HG03280 (cell line): ENCODE measurements around the gene TDRD9.

Source experiments
- ATAC-seq: cut with Tn5 transposase; IDR thresholded peaks from one replicate; pipeline ENCODE4 v1.9.1; 2021; ENCODE audit warnings: mild to moderate bottlenecking, moderate library complexity; ENCODE audit not compliant: unreplicated experiment

Gene TDRD9

DNA sequence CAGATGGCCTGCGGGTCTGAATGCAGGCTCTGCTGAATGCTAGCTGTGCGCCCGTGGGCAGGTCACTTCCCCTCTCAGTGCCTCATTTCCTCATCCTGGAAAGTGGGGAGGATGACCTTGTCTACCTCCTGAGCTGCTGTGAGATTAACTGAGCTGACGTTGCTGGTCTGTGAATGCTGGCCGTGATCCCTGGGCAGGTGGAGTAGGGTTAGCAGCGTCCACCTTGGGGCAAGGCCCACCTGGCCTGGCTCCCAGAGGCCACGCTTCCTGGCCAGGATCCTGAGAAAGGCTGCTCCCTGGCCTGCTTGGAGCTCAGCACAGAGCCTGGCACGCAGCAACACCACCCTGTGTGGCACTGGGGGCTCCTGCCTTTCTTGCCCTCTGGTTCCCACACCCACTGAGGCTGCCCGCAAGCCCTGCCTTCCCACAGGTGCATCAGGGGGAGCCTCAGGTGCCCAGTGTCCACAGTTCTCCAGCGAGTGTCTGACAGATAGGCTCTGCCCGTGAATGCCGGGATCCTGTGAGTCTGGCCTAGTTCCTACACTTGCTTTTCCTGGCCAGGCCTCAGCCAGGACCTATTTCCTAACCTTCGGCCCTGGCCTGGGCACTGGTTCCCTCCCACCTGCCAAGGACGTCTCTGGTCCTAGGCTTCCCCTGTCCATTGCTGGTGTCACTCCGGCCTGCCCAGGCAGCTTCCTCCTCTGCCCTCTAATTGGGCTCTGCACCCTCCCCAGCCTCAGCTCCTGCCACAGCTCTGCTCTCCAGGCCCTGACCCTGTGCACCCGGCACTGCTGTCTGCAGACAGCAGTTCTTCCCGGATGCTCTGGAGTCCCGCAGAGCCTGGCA lies 37.2 kb upstream of the TDRD9 start:
- ATAC-seq: no peak

DNA sequence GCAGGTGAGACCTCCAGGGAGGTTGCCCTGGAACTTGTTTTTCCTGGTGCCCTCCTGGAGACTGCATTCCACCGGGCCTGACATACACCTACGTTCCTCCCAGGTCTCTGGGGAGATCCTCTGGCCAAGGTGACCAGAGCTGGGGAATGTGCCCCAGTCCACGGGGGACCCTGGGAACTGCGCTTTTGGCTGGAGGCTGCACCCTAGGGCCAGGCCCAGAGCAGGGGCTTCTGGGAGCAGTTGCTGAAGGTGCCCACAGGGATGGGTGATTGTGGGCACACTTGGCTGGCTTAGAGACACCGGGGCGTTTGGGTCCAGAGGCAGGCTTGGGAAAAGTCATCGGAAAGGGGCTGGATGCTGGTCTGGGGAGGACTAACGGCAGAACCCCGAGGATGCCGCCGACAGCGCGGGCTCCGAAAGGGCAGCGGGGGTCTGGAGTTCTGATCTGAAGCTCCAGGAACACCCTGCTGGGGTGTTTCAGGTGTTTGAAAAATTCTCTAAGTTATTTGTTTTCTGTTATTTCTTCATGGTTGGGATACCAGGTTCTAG lies 36.5 kb upstream of the TDRD9 start:
- no peak for ATAC-seq

DNA sequence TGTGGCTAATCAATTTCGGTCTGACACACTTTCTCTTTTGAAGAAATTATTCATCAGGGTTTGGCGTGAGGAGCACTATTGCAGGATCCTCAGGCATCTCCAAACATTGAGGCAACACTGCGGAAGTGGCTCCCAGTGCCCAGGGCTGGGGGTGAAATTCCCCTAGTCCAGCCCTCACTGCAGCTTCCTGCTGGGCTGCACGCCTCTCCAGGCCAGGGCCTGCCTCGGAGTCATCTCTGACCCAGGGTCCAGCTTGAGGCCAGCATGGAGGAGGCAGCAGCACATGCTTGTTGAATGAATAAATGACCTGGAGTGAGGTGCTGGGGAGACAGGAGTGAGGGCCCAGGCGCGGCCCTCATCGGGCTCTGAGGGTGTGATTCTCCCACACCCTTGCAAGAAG lies 36.0 kb upstream of the TDRD9 start:
- no peak for ATAC-seq

DNA sequence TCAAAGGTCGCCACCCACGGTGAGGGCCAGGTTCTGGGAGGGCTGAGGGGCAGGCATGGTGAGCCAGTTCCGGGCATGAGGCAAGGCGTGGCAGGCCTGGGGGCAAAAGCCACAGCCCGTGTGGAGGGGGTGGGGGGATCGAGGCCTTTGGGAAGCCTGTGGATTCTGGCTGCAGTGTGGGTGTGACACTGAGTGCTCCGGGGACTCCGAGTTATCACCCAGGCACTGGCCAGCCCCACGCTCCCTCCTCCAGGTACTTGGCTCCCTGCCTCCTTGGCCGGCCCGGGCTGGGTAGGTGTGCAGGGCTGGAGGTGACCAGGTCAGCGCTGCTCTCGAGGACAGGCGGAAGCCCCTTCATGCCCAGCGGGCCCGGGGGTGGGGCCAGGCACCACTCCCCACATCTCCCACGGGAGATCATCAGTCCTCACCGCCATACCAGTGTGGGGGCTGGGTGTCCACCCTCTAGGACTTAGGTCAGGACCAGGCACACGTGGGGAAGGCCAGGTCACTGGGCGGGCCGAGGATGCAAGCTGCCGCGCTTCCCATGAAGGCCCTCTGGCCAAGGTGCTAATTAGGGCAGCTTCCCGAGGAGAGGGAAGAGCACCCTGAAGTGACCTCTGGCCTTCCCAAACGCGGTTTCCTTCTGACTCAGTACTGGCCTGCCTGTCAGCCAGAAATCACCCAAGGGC lies 34.1 kb upstream of the TDRD9 start:
- no peak for ATAC-seq

DNA sequence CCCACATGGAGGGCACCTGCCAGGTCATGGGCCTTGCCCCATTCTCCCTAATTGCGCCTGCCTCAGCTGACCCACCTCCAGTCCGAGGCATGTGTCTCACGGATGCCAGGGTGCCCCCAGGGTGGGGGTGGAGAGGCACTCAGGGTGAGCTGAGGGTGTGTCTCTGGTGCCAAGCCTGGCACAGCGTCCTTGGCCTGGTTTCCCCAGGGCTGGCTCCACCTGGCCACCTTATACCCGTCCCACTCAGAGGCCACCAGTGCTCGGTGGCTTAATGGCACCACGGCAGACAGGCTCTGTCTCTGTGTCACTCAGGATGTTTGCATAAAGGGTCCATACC lies 33.6 kb upstream of the TDRD9 start:
- no peak for ATAC-seq

DNA sequence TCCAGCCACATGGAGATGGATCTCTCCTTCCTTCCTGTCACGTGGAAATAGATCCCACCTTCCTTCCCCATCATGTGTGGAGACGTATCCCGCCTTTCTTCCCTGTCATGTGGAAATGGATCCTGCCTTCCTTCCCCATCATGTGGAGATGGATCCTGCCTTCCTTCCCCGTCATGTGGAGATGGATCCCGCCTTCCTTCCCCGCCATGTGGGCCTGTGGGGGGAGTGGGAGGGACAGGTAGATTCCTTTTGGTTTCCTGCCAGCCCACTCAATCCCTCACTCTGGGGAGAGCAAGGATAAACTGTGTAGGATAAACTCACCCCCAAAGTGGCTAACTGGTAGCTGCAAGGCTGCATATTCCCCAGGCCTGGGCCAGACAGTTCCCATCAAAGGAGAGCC lies 31.7 kb upstream of the TDRD9 start:
- no peak for ATAC-seq

DNA sequence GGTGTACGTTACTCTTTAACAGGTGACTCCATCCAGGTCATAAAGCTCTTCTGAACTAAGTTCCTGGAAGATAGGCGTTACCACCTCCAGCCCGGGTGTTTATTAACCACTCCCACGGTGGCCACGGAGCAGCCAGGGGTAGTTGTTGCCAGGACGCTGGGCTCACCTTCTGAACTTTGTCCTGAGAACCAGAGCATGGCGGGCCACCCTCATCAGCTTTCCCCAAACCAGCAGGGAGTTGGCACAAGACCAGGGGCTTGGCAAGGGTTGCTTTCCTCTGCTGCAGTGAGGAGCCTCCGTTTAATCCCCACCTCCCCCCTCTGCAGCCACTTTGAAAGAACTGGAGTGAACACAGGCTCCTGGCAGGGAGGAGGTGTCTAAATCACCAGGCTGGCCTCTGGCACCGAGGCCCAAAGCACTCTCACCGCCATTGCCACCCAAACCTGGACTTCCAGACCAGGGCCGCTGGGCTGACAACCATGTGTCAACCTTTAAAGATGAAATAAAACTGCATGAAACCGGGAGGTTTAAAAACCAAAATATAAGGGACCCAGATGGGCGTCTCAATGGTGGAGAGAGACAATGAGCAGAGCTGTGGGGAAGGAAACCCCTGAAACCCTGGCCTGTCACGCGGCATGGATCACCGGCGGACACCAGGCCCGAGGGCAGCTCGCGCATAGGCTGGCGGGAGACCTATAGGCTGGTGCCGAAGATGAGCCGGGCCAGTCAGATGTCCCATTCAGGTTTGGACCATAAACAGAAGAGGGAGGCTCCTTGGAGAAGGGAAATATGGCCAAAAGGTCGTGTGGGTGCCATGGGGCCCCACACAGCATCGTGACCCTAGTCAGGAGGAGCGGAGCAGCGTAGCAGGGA lies 30.9 kb upstream of the TDRD9 start:
- ATAC-seq: no peak

GRCh38 chr14:103898204-103898603 lies 30.1 kb upstream of the TDRD9 start:
- no peak for ATAC-seq

- ATAC-seq: no peak
Observed at GRCh38 chr14:103898711-103899110, 29.5 kb upstream of the TDRD9 start.

DNA sequence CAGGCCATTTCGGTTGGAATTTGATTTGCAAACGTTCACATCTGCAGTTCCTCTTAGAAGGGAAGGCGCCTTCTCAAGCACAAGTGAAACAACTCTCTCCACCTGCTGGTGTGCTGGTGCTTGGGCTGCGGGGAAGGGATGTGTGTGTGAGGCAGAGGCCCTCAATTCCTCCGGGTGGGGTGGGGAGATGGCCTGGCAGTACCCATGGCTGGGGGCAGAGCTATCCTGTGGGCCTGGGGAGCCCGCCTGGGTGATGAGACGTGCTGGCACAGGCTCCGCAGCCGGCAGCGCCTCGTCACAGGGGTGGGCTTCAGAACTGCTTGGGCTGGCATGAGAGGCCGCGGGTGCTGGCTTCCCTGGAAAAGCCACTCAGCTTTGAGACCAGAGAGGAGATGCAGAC lies 28.9 kb upstream of the TDRD9 start:
- no peak for ATAC-seq

DNA sequence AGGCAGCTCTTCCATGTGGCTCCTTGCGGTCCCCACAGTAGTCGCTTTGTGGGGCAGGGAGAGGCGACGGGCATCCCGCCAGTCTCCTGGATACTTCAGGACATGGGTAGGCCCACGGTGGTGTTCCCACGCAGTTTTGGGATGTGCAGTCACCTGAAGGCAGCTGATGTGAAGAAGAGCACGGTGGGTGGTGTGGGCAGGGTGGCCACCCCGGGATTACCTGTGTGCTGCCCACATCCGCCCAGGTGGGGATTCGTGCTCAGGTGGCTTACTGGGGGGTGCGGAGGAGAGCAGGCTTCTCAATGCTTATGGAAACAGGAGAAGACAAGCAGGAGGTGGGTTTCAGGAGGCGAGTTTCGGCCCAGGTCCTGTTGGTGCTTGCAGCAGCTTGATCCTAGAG lies 28.4 kb upstream of the TDRD9 start:
- no peak for ATAC-seq

- ATAC-seq: no peak
Observed at GRCh38 chr14:103904493-103905107, 23.7 kb upstream of the TDRD9 start.

- no peak for ATAC-seq
Observed at GRCh38 chr14:103905842-103906456, 22.3 kb upstream of the TDRD9 start.

DNA sequence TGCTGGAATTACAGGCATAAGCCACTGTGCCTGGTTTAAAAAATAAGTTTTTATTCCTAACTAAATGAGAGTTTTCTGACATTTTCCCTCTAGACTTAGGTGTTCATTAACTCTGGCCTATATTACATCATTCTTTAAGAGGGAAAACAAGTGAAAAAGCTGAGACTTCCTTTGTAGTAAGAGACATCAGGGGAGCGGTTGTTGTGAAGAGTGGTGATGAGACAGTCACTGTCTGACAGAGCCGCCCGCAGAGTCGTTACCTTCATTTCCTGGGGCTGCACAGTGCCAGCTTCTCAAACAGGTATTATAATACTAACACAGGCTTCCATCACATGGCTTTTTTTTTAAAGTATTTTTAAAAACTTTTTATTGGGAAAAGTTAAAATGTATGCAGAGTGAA lies 19.7 kb upstream of the TDRD9 start:
- no peak for ATAC-seq

- no peak for ATAC-seq
Observed at GRCh38 chr14:103909531-103910261, 18.6 kb upstream of the TDRD9 start.

DNA sequence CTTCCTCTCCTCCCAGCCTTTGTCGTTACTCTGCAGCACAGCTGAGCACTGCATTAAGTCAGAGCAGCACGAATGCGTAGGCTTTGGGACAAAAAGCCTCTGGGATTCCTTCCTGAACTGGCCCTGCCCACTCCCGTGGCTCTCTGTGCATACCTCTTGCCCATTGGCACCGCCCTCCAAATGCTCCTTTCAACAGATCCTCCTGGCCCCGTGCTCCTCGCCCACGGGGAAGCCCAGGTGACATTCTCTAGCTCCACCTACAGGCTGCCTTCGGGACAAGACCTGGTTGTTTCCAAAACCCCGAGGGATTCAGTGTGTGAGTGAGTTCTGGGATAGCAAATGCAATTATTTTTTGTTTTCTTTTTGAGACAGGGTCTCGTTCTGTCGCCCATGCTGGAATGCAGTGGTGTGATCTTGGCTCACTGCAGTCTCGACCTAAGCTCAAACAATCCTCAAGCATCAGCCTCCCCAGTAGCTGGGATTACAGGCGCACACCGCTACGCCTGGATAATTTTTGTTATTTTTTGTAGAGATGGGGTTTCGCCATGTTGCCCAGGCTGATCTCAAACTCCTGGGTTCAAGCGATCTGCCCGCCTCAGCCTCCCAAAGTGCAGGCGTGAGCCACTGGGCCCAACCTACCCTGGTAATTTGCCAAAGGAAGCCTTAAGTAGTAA lies 17.9 kb upstream of the TDRD9 start:
- ATAC-seq: no peak

GRCh38 chr14:103910984-103911383 lies 17.3 kb upstream of the TDRD9 start:
- ATAC-seq: no peak

DNA sequence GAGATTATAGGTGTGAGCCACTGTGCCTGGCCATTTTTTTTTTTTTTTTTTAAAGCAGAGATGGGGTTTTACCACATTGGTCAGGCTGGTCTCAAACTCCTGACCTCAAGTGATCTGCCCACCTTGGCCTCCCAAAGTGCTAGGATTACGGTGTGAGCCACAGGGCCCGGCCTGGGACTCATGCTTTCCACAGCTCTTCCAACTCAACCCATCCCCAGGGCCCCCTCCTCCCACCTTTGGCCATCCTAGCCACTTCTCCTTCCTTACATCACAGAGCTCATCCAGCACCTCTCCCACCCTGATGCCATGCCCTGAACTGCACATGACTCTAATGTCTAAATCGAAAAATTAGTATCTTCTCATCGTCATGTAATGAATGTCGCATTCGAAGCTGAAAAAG lies 12.6 kb upstream of the TDRD9 start:
- ATAC-seq: no peak

GRCh38 chr14:103916636-103917262 lies 11.5 kb upstream of the TDRD9 start:
- no peak for ATAC-seq
